GM19099 (cell line): ENCODE measurements around the gene UQCRHL.

Source experiments
- POLR2A ChIP-seq: IDR thresholded peaks from 3 replicates; pipeline ENCODE4 v1.6.1; 2011; ENCODE audit warnings: low read depth; ENCODE audit not compliant: insufficient read length; ENCODE audit errors: extremely low read depth

UQCRHL gene

DNA sequence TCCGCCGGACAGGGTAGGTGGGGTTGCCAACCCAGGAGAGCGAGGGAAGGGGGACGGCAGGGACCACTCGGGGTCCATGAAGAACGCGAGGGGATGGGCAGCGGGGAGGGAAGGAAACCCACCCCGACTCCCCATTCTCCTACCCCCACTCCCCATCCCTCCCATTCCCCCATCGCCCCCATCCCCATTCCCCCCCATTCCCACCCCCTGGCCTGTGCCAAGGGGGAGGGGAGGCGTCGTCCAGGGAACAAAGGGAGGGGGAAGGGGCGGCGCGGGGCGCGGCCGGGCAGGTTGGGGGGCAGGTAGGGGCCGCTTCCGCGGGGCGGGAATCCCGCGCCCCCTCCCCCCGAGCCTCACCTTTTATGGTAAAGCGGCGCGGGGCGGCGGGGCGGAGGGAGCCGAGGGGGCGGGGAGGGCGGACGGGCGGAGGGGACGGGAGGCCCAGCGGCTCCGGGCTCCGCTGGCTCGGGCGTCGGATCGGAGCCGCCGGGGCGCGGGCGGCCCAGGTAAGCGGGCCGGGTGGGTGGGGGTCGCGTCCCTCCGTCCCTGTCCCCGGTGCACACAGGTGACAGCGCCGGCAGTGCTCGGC, 49.0 kb downstream of the UQCRHL start, which contains the start of gene FBLIM1:
Gene FBLIM1 (plus strand): TSS at position 453 of the 589 bp plus-strand sequence. CDS start 6,189 bp downstream, outside the sequence.
- no peak for TF ChIP-seq POLR2A

- TF ChIP-seq POLR2A: no peak
These were observed 49.7 kb downstream of the UQCRHL start for GRCh38 chr1:15757575-15758342.
